AG09309 (cell line): ENCODE measurements around the gene MAGEF1.

Experiments used
- DNase-seq: peaks from one replicate; pipeline ENCODE4 v3.0.0-alpha.2; 2010; ENCODE audit warnings: low read depth
- H3K4me3 ChIP-seq: 2 replicates; pipeline ENCODE4 v1.5.1; 2011; ENCODE audit warnings: mild to moderate bottlenecking, low read depth, low read length, moderate library complexity; ENCODE audit not compliant: control insufficient read depth
- CTCF ChIP-seq: IDR thresholded peaks from 2 replicates; pipeline ENCODE4 v1.5.1; 2011; ENCODE audit warnings: mild to moderate bottlenecking, low read depth, low read length, inconsistent platforms; ENCODE audit not compliant: insufficient read depth, control insufficient read depth; ENCODE audit errors: missing control alignments

The MAGEF1 gene

GRCh38 chr3:184674626-184675025, 37.2 kb downstream of the MAGEF1 start:
- DNase-seq = no peak
- no peak for TF ChIP-seq CTCF
- H3K4me3 ChIP-seq = no peak overlapping the region

GRCh38 chr3:184672977-184673870, 38.6 kb downstream of the MAGEF1 start:
- H3K4me3 ChIP-seq = no peak overlapping the region
- TF ChIP-seq CTCF = no peak
- DNase-seq = no peak

GRCh38 chr3:184672335-184672734, 39.5 kb downstream of the MAGEF1 start:
- H3K4me3 ChIP-seq = no peak overlapping the region
- no peak for DNase-seq
- no peak for TF ChIP-seq CTCF

- no peak overlapping the region for H3K4me3 ChIP-seq
- no peak for DNase-seq
- TF ChIP-seq CTCF = no peak
Observed at GRCh38 chr3:184670091-184670602, 41.7 kb downstream of the MAGEF1 start.

GRCh38 chr3:184669578-184669977, 42.3 kb downstream of the MAGEF1 start:
- no peak for TF ChIP-seq CTCF
- no peak for DNase-seq
- H3K4me3 ChIP-seq = no peak overlapping the region

GRCh38 chr3:184666442-184666841, 45.4 kb downstream of the MAGEF1 start:
- no peak for TF ChIP-seq CTCF
- DNase-seq = no peak
- no peak overlapping the region for H3K4me3 ChIP-seq

GRCh38 chr3:184665101-184665500, 46.8 kb downstream of the MAGEF1 start:
- TF ChIP-seq CTCF = no peak
- no peak for DNase-seq
- H3K4me3 ChIP-seq = no peak overlapping the region
